ENCODE data around the gene YIF1B.

DNA sequence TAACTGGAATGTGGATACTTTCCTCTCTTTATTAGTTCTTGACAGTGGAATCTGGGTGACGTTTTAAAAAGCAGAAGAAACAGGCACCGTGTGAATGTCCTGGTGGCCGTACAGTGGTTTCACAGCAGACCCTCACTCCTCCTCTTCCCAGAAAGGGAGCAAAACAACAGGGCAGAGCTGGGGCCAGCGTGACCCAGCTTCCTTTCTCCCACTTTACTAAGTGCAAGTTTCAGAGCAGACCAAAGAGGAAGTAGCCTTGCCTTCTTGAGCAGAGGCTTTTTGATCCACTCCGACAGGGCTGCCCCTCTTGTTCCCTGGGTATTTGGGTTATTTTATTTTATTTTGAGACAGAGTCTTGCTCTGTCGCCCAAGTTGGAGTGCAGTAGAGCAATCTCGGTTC lies 31.3 kb downstream of the YIF1B start:
- TF ChIP-seq, protein P1, sequence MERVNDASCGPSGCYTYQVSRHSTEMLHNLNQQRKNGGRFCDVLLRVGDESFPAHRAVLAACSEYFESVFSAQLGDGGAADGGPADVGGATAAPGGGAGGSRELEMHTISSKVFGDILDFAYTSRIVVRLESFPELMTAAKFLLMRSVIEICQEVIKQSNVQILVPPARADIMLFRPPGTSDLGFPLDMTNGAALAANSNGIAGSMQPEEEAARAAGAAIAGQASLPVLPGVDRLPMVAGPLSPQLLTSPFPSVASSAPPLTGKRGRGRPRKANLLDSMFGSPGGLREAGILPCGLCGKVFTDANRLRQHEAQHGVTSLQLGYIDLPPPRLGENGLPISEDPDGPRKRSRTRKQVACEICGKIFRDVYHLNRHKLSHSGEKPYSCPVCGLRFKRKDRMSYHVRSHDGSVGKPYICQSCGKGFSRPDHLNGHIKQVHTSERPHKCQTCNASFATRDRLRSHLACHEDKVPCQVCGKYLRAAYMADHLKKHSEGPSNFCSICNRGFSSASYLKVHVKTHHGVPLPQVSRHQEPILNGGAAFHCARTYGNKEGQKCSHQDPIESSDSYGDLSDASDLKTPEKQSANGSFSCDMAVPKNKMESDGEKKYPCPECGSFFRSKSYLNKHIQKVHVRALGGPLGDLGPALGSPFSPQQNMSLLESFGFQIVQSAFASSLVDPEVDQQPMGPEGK (CRISPR knock-in tag; IDR thresholded peaks at IDR 0.05; ENCODE audit: borderline replicate concordance) = no peak
- TF ChIP-seq POU6F1 (CRISPR knock-in tag; IDR thresholded peaks at IDR 0.05; ENCODE audit: borderline replicate concordance, low read depth) (no peak), OSR1 (CRISPR knock-in tag; IDR thresholded peaks at IDR 0.05) (no peak), ZC3H10 (CRISPR knock-in tag; IDR thresholded peaks at IDR 0.05) (no peak), ZNF70 (CRISPR knock-in tag; IDR thresholded peaks at IDR 0.05) (no peak), BACH2 (CRISPR knock-in tag; IDR thresholded peaks at IDR 0.05; ENCODE audit: borderline replicate concordance) (no peak), ARNTL (CRISPR knock-in tag; IDR thresholded peaks at IDR 0.05; ENCODE audit: borderline replicate concordance, low read depth) (no peak)
- TF ChIP-seq, protein P2, sequence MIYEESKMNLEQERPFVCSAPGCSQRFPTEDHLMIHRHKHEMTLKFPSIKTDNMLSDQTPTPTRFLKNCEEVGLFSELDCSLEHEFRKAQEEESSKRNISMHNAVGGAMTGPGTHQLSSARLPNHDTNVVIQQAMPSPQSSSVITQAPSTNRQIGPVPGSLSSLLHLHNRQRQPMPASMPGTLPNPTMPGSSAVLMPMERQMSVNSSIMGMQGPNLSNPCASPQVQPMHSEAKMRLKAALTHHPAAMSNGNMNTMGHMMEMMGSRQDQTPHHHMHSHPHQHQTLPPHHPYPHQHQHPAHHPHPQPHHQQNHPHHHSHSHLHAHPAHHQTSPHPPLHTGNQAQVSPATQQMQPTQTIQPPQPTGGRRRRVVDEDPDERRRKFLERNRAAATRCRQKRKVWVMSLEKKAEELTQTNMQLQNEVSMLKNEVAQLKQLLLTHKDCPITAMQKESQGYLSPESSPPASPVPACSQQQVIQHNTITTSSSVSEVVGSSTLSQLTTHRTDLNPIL (CRISPR knock-in tag; IDR thresholded peaks at IDR 0.05; ENCODE audit: low read depth) = no peak
